ENCODE measurements around the gene RBL1. TPM values are rescaled to one million over a fixed set of nuclear protein-coding genes. Genes with fewer than 3 reads are reported as not detected.
A peak's percentile ranks its signal among the peaks of the same experiment; 100 is the strongest.
"Not testable (repeated sequence)": the region's sequence is repeated elsewhere in the genome, so short reads cannot be mapped to it uniquely, and the experiment has no call there.

RBL1 gene
- total and polyA plus RNA-seq, 3 donors from 2014 or later: 6.0 to 15.3 (median 14.2) TPM

- H3K27me3 ChIP-seq: no peaks in the 10 kb centered on the region
- no peaks in the 10 kb centered on the region for H3K4me1 ChIP-seq
- no peak for DNase-seq
- H3K9me3 ChIP-seq: no peaks in the 10 kb centered on the region
- no peak overlapping the region for H3K27ac ChIP-seq
- H3K4me3 ChIP-seq: no peak overlapping the region
- TF ChIP-seq POLR2A (IDR thresholded peaks at IDR 0.05) (no peak), CTCF (IDR thresholded peaks at IDR 0.05) (no peak)
- intact Hi-C loops (cut with DNase I; ENCODE audit: low total_unique reads): no loop called here
- no peaks in the 10 kb centered on the region for H3K36me3 ChIP-seq (ENCODE audit: low read depth, missing control alignments)
These were observed 84.7 kb downstream of the RBL1 start for GRCh38 chr20:37011147-37011546.

GRCh38 chr20:37007898-37008649 lies 87.7 kb downstream of the RBL1 start:
- no peaks in the 10 kb centered on the region for H3K36me3 ChIP-seq (ENCODE audit: low read depth, missing control alignments)
- TF ChIP-seq POLR2A (IDR thresholded peaks at IDR 0.05) (no peak), CTCF (IDR thresholded peaks at IDR 0.05) (peak in 1 of 3 experiments; percentile 10)
- no peak overlapping the region for H3K4me3 ChIP-seq

GRCh38 chr20:37005062-37005942 lies 90.5 kb downstream of the RBL1 start:
- intact Hi-C loops (cut with DNase I; ENCODE audit: low total_unique reads); H3K27ac ChIP-seq; H3K4me3 ChIP-seq; H3K4me1 ChIP-seq; H3K9me3 ChIP-seq; H3K36me3 ChIP-seq (ENCODE audit: low read depth, missing control alignments); DNase-seq; H3K27me3 ChIP-seq: not testable (repeated sequence)
- 91% methylated on average over 11 of the region's 11 CpGs for WGBS, 2 donors

More at GRCh38 chr20:37007898-37008649, 87.7 kb downstream of the RBL1 start:
- DNase-seq: no peak
- no peak overlapping the region for H3K27ac ChIP-seq
- no peaks in the 10 kb centered on the region for H3K9me3 ChIP-seq
- intact Hi-C loops (cut with DNase I; ENCODE audit: low total_unique reads): no loop called here
- H3K27me3 ChIP-seq: no peaks in the 10 kb centered on the region
- no peaks in the 10 kb centered on the region for H3K4me1 ChIP-seq

- H3K4me3 ChIP-seq; DNase-seq; intact Hi-C loops (cut with DNase I; ENCODE audit: low total_unique reads); H3K27ac ChIP-seq; H3K27me3 ChIP-seq; H3K9me3 ChIP-seq; H3K4me1 ChIP-seq; H3K36me3 ChIP-seq (ENCODE audit: low read depth, missing control alignments): not testable (repeated sequence)
- WGBS, 2 donors: 91 to 94% methylated on average over 2 of the region's 2 CpGs
These were observed 94.2 kb downstream of the RBL1 start for GRCh38 chr20:37001634-37002033.

GRCh38 chr20:37000171-37000570 lies 95.6 kb downstream of the RBL1 start:
- H3K27me3 ChIP-seq; H3K4me3 ChIP-seq; H3K9me3 ChIP-seq; H3K36me3 ChIP-seq (ENCODE audit: low read depth, missing control alignments); DNase-seq; intact Hi-C loops (cut with DNase I; ENCODE audit: low total_unique reads); H3K27ac ChIP-seq; H3K4me1 ChIP-seq: not testable (repeated sequence)
- no CpG with 5 or more reads among the region's 26 CpGs for WGBS, 2 donors

- Histone ChIP-seq H3K9me3 (no peaks in the 10 kb centered on the region), H3K27ac (no peak overlapping the region), H3K36me3 (ENCODE audit: low read depth, missing control alignments) (no peaks in the 10 kb centered on the region), H3K27me3 (no peaks in the 10 kb centered on the region), H3K4me3 (no peak overlapping the region), H3K4me1 (no peaks in the 10 kb centered on the region)
- no peak for DNase-seq
- TF ChIP-seq POLR2A (IDR thresholded peaks at IDR 0.05): no peak
- TF ChIP-seq CTCF (IDR thresholded peaks at IDR 0.05): no peak
- 72 to 73% methylated on average over 7 of the region's 7 CpGs for WGBS, 2 donors
- intact Hi-C loops (cut with DNase I; ENCODE audit: low total_unique reads): no loop called here
These were observed 97.1 kb downstream of the RBL1 start for GRCh38 chr20:36998652-36999051.
